HepG2 (cell line): Measurements from ENCODE around the gene HNRNPA2B1. TPM values are rescaled to one million over a fixed set of nuclear protein-coding genes. Genes with fewer than 3 reads are reported as not detected.

Experiments
- ATAC-seq: fragments of 200-7000 bp; cut with Tn5 transposase; 3 replicates; pipeline ENCODE4 v1.9.1; 2020; ENCODE audit warnings: mild to moderate bottlenecking, moderate library complexity
- BruUV-seq: library from RNA; stranded (reverse); fragments of 400-500 nt; replicated peaks from 2 replicates; lab custom pipeline; 2021; lab: Mats Ljungman, UMichigan
- CTCF ChIA-PET: fragments of 300-600 bp; formaldehyde crosslinking; extraction: SDS; loops from one replicate; lab custom pipeline; 2021; ENCODE audit warnings: low total read pairs, inconsistent platforms, low intra/inter-chr PET ratio; lab: Yijun Ruan, JAX
- POLR2A ChIA-PET: fragments of 350-600 bp; sonication (Branson Sonifier 250); formaldehyde crosslinking; loops from one replicate; lab custom pipeline; 2020; ENCODE audit warnings: antibody characterized with exemption, inconsistent platforms; lab: Yijun Ruan, JAX
- DNase-seq: peaks from one replicate; pipeline ENCODE4 v3.0.0-alpha.2; 2015; ENCODE audit warnings: low spot score
- FAIRE-seq: peaks from 3 replicates; lab custom pipeline; 2011; peaks lifted over from hg19 to GRCh38; lab: Jason Lieb, UNC
- H2AFZ ChIP-seq: one replicate; pipeline ENCODE4 v1.6.1; 2011; ENCODE audit warnings: low read length, inconsistent platforms
- H3K27ac ChIP-seq: fragments of 300-600 bp; 3 replicates; pipeline ENCODE4 v1.8.0; 2011; ENCODE audit warnings: mixed run types, mild to moderate bottlenecking, mixed read lengths, low read length, inconsistent platforms; ENCODE audit not compliant: insufficient read depth; ENCODE audit errors: extremely low read length
- H3K27me3 ChIP-seq, 2 experiments: fragments of 200-600 bp in 1 of 2; 2 replicates in 1 of 2; 3 replicates in 1 of 2; pipeline versions ENCODE4 v1.6.0 to v1.8.0; 2011; ENCODE audit warnings: low read length in 2 of 2, mild to moderate bottlenecking in 2 of 2, moderate library complexity in 2 of 2, inconsistent platforms in 1 of 2; ENCODE audit not compliant: insufficient read depth in 2 of 2, control insufficient read depth in 1 of 2
- H3K36me3 ChIP-seq, 2 experiments: fragments of 200-600 bp in 1 of 2; replicated peaks in 1 of 2; 2 replicates in 1 of 2; 3 replicates in 1 of 2; pipeline versions ENCODE4 v1.5.1 to v1.8.0; 2011; ENCODE audit warnings: low read length in 2 of 2, inconsistent platforms in 1 of 2; ENCODE audit not compliant: insufficient read depth in 2 of 2, control insufficient read depth in 1 of 2
- H3K4me1 ChIP-seq: 2 replicates; pipeline ENCODE4 v1.5.1; 2012; ENCODE audit warnings: low read length, inconsistent platforms; ENCODE audit not compliant: insufficient read depth
- H3K4me2 ChIP-seq: 2 replicates; pipeline ENCODE4 v1.6.0; 2011; ENCODE audit warnings: low read depth, low read length, inconsistent platforms
- H3K4me3 ChIP-seq, 3 experiments: fragments of 200-600 bp in 1 of 3; sonication (generic), shearing (Covaris generic) in 1 of 3; replicated peaks in 1 of 3; 2 replicates each; pipeline ENCODE4 v1.5.1; 2011 to 2016; ENCODE audit warnings: low read length in 3 of 3, inconsistent platforms in 2 of 3, low read depth in 2 of 3, mild to moderate bottlenecking in 2 of 3, control low read depth in 1 of 3, mixed read lengths in 1 of 3; ENCODE audit not compliant: insufficient read depth in 1 of 3
- H3K79me2 ChIP-seq: one replicate; pipeline ENCODE4 v1.6.1; 2011; ENCODE audit warnings: low read length, inconsistent platforms; ENCODE audit not compliant: insufficient read depth
- H3K9ac ChIP-seq: 2 replicates; pipeline ENCODE4 v1.6.0; 2011; ENCODE audit warnings: mild to moderate bottlenecking, low read depth, low read length, inconsistent platforms; ENCODE audit not compliant: insufficient read depth
- H3K9me3 ChIP-seq: 2 replicates; pipeline ENCODE4 v1.5.1; 2012; ENCODE audit warnings: mild to moderate bottlenecking, low read length
- H4K20me1 ChIP-seq: 2 replicates; pipeline ENCODE4 v1.6.0; 2011; ENCODE audit warnings: inconsistent platforms, mild to moderate bottlenecking, low read length, moderate library complexity; ENCODE audit not compliant: insufficient read depth
- ARNT2 ChIP-seq: sonication (generic); formaldehyde crosslinking; IDR thresholded peaks from 2 replicates; pipeline ENCODE4 v1.8.0; 2022; ENCODE audit warnings: mild to moderate bottlenecking, low read depth, missing genetic modification reagents, moderate library complexity
- ETV5 ChIP-seq: IDR thresholded peaks from 2 replicates; pipeline ENCODE4 v1.6.1; 2018; ENCODE audit warnings: missing biosample characterization, missing genetic modification reagents, inconsistent platforms, borderline replicate concordance
- ETV6 ChIP-seq: sonication (generic); formaldehyde crosslinking; conservative IDR thresholded peaks from 2 replicates; pipeline ENCODE4 v1.4.0; 2020; ENCODE audit warnings: missing genetic modification reagents
- NR2C2 ChIP-seq: sonication (generic); formaldehyde crosslinking; IDR thresholded peaks from 2 replicates; pipeline ENCODE4 v1.4.0; 2020; ENCODE audit warnings: missing genetic modification reagents, mild to moderate bottlenecking, moderate library complexity, borderline replicate concordance
- SALL1 ChIP-seq: sonication (generic); formaldehyde crosslinking; IDR thresholded peaks from 2 replicates; pipeline ENCODE4 v1.8.0; 2022; ENCODE audit warnings: mild to moderate bottlenecking, missing genetic modification reagents
- ZNF121 ChIP-seq: sonication (generic); formaldehyde crosslinking; IDR thresholded peaks from 2 replicates; pipeline ENCODE4 v1.5.0; 2020; ENCODE audit warnings: mild to moderate bottlenecking, missing genetic modification reagents
- ZNF460 ChIP-seq: sonication (generic); formaldehyde crosslinking; IDR thresholded peaks from 2 replicates; pipeline ENCODE4 v1.5.1; 2020; ENCODE audit warnings: missing genetic modification reagents, mild to moderate bottlenecking, borderline replicate concordance
- ZNF746 ChIP-seq: sonication (generic); formaldehyde crosslinking; IDR thresholded peaks from 2 replicates; pipeline ENCODE4 v1.8.0; 2022; ENCODE audit warnings: mild to moderate bottlenecking, missing genetic modification reagents
- ZNF772 ChIP-seq: sonication (generic); formaldehyde crosslinking; IDR thresholded peaks from 2 replicates; pipeline ENCODE4 v1.5.0; 2020; ENCODE audit warnings: mild to moderate bottlenecking, missing genetic modification reagents
- ZNF83 ChIP-seq: sonication (generic); formaldehyde crosslinking; IDR thresholded peaks from 2 replicates; pipeline ENCODE4 v1.4.0; 2020; ENCODE audit warnings: missing genetic modification reagents, mild to moderate bottlenecking, borderline replicate concordance
- WGBS: methylation state at CpG from one replicate; pipeline ENCODE4 v1.1.6; 2017; ENCODE audit warnings: low lambda C conversion rate; 5-methylcytosine and 5-hydroxymethylcytosine counted together
- in situ Hi-C: cut with HindIII; loops from 2 replicates; pipeline ENCODE4 v1.10.0; 2017; ENCODE audit warnings: low pct_unique_long_range_greater_than_20kb; ENCODE audit not compliant: extremely low pct_ligation_motif_present
- intact Hi-C: fragments of 100-400 bp; cut with micrococcal nuclease; formaldehyde crosslinking; loops from one replicate; pipeline ENCODE4 v1.10.0; 2022; ENCODE audit not compliant: unreplicated experiment
- polyA plus RNA-seq, 8 experiments: library from polyadenylated mRNA; depleted of rRNA in 3 of 8; stranded (reverse) in 7 of 8; unstranded in 1 of 8; fragments of >200 nt; fragmentation: Illumina TruSeq in 4 of 8; extraction: Trizol in 4 of 8; gene quantifications; 2 replicates each; pipeline versions ENCODE4 v1.2.1 to v1.2.3, GENCODE V29; 2011 to 2016; ENCODE audit warnings: low read depth in 4 of 8, missing spikeins in 1 of 8, mixed read lengths in 1 of 8; ENCODE audit not compliant: insufficient read depth in 1 of 8
- total RNA-seq, 5 experiments: library from RNA; depleted of rRNA; stranded (reverse); fragments of >200 nt; fragmentation: Illumina TruSeq; extraction: Trizol; gene quantifications; 2 replicates each; pipeline ENCODE4 v1.2.3, GENCODE V29; 2016; ENCODE audit warnings: low read depth in 1 of 5

The HNRNPA2B1 gene
- total and polyA plus RNA-seq, 2 of the 13 experiments (the other 11 are each of a cell fraction or from before 2014, with no cell fraction given): 193 to 412 TPM

- Histone ChIP-seq H3K79me2 (no peaks in the 10 kb centered on the region), H3K9me3 (no peaks in the 10 kb centered on the region), H3K9ac (no peak overlapping the region), H3K4me1 (no peaks in the 10 kb centered on the region), H3K36me3 (no peaks in the 10 kb centered on the region), H3K27me3 (no peaks in the 10 kb centered on the region), H3K27ac (no peak overlapping the region), H4K20me1 (no peaks in the 10 kb centered on the region), H3K4me3 (no peak overlapping the region), H3K4me2 (no peak overlapping the region), H2AFZ (no peak overlapping the region)
- WGBS: 73% methylated on average over 1 of the region's 1 CpG
- in situ Hi-C loops (no loop called here), intact Hi-C loops (no loop called here)
- FAIRE-seq (no peak), ATAC-seq (no peak), DNase-seq (no peak)
- TF ChIP-seq ARNT2 (CRISPR knock-in tag) (no peak), ETV6 (no peak), ZNF746 (CRISPR knock-in tag) (no peak), ZNF83 (CRISPR knock-in tag) (no peak), SALL1 (CRISPR knock-in tag) (no peak), ZNF121 (CRISPR knock-in tag) (peak; percentile 82), NR2C2 (CRISPR knock-in tag) (no peak), ZNF460 (CRISPR knock-in tag) (no peak)
- POLR2A ChIA-PET: no interaction called here
- CTCF ChIA-PET: no interaction called here
- no TSS peak for BruUV-seq
Observed at GRCh38 chr7:26170663-26171062, 29.9 kb downstream of the HNRNPA2B1 start.

- intact Hi-C loops: no loop called here
- WGBS: 87% methylated on average over 3 of the region's 3 CpGs
- Histone ChIP-seq H2AFZ (no peak overlapping the region), H4K20me1 (no peaks in the 10 kb centered on the region), H3K9ac (no peak overlapping the region)
- TF ChIP-seq ZNF772 (CRISPR knock-in tag) (no peak), ETV5 (CRISPR knock-in tag) (no peak)
- TF ChIP-seq, all 625 proteins: peak for 0
- Histone ChIP-seq H3K27ac (no peak overlapping the region), H3K4me3 (no peak overlapping the region), H3K9me3 (no peaks in the 10 kb centered on the region), H3K4me2 (no peak overlapping the region), H3K4me1 (no peaks in the 10 kb centered on the region), H3K36me3 (no peaks in the 10 kb centered on the region), H3K27me3 (no peaks in the 10 kb centered on the region), H3K79me2 (no peaks in the 10 kb centered on the region)
- no peak for FAIRE-seq
- BruUV-seq: no TSS peak
- CTCF ChIA-PET: no interaction called here
- 0 out of 3 replicates have a peak, but pooled peaks have one; percentile 28 for ATAC-seq
- in situ Hi-C loops: no loop called here
- POLR2A ChIA-PET: no interaction called here
- no peak for DNase-seq
Observed at GRCh38 chr7:26169271-26169670, 31.3 kb downstream of the HNRNPA2B1 start.
